HCT116 (cell line): ENCODE data around the gene DDX10.

Experiments used
- ATF3 ChIP-seq: IDR thresholded peaks from 2 replicates; pipeline ENCODE4 v1.6.1; 2012
- CTCF ChIP-seq, 3 experiments: fragments of 200-600 bp in 1 of 3; sonication (generic) in 1 of 3; IDR thresholded peaks in 2 of 3; conservative IDR thresholded peaks in 1 of 3; 2 replicates each; pipeline ENCODE4 v1.5.1; 2012 to 2017; ENCODE audit warnings: low read depth in 2 of 3, low read length in 2 of 3, antibody characterized with exemption in 1 of 3, borderline replicate concordance in 1 of 3, control low read depth in 1 of 3, mild to moderate bottlenecking in 1 of 3, mixed read lengths in 1 of 3, mixed run types in 1 of 3, moderate library complexity in 1 of 3; ENCODE audit not compliant: insufficient read depth in 1 of 3
- EGR1 ChIP-seq: IDR thresholded peaks from 2 replicates; pipeline ENCODE4 v1.6.1; 2012; ENCODE audit warnings: low read depth
- EZH2 ChIP-seq: fragments of 200-600 bp; sonication (generic); IDR thresholded peaks from 2 replicates; pipeline ENCODE4 v1.6.1; 2017; ENCODE audit warnings: antibody characterized with exemption, mixed run types
- EZH2phosphoT487 ChIP-seq: fragments of 200-600 bp; IDR thresholded peaks from 2 replicates; pipeline ENCODE4 v1.6.1; 2018; ENCODE audit warnings: antibody characterized with exemption, borderline replicate concordance
- JUND ChIP-seq: IDR thresholded peaks from 2 replicates; pipeline ENCODE4 v1.6.1; 2012
- MAX ChIP-seq: IDR thresholded peaks from 2 replicates; pipeline ENCODE4 v1.6.1; 2012
- POLR2A ChIP-seq: IDR thresholded peaks from 2 replicates; pipeline ENCODE4 v1.7.0; 2011; ENCODE audit warnings: borderline replicate concordance; ENCODE audit not compliant: insufficient read depth, insufficient read length; ENCODE audit errors: extremely low read depth
- POLR2AphosphoS5 ChIP-seq: IDR thresholded peaks from 2 replicates; pipeline ENCODE4 v1.6.1; 2011; ENCODE audit warnings: mild to moderate bottlenecking, low read depth, low read length, moderate library complexity
- SIN3A ChIP-seq: IDR thresholded peaks from 2 replicates; pipeline ENCODE4 v1.6.1; 2012; ENCODE audit warnings: low read depth
- YY1 ChIP-seq: IDR thresholded peaks from 2 replicates; pipeline ENCODE4 v1.6.1; 2011; ENCODE audit warnings: low read length, low read depth, moderate library complexity, mild to moderate bottlenecking; ENCODE audit not compliant: insufficient replicate concordance; ENCODE audit errors: extremely low read depth
- ZBTB33 ChIP-seq: IDR thresholded peaks from 2 replicates; pipeline ENCODE4 v1.6.1; 2011; ENCODE audit warnings: mild to moderate bottlenecking, low read length, moderate library complexity; ENCODE audit not compliant: insufficient replicate concordance; ENCODE audit errors: extremely low read depth

- no peak for TF ChIP-seq YY1
- TF ChIP-seq CTCF (IDR thresholded peaks at IDR 0.05 in 2 of 3, conservative IDR thresholded peaks at IDR 0.05 in 1 of 3; ENCODE audit: borderline replicate concordance in 1 of 3, insufficient read depth in 1 of 3, low read depth in 2 of 3, low read length in 2 of 3), result no peak
- no peak for TF ChIP-seq POLR2A
- no peak for TF ChIP-seq ATF3
- TF ChIP-seq POLR2AphosphoS5, result no peak
- no peak for TF ChIP-seq MAX
- no peak for TF ChIP-seq SIN3A
- no peak for TF ChIP-seq EGR1
- TF ChIP-seq EZH2, result no peak
- no peak for TF ChIP-seq EZH2phosphoT487
- no peak for TF ChIP-seq ZBTB33
- TF ChIP-seq JUND, result no peak
These were observed 225.7 kb downstream of the DDX10 start for GRCh38 chr11:108890482-108891105.
